22Rv1 (cell line): ENCODE data around the gene STYXL1.
A peak's percentile ranks its signal among the peaks of the same experiment; 100 is the strongest.
"Not testable (repeated sequence)": the region's sequence is repeated elsewhere in the genome, so short reads cannot be mapped to it uniquely, and the experiment has no call there.

Experiments used
- H3K27ac ChIP-seq: fragments of 450-650 bp; 2 replicates; pipeline ENCODE4 v1.5.1; 2017
- CTCF ChIP-seq: fragments of 450-650 bp; IDR thresholded peaks from 2 replicates; pipeline ENCODE4 v1.5.1; 2017; ENCODE audit warnings: mild to moderate bottlenecking
- ZFX ChIP-seq: fragments of 450-650 bp; IDR thresholded peaks from 2 replicates; pipeline ENCODE4 v1.6.1; 2017; ENCODE audit warnings: antibody characterized with exemption, borderline replicate concordance

Gene STYXL1

GRCh38 chr7:76047305-76047810, 442 bp downstream of the STYXL1 start:
- TF ChIP-seq ZFX (no peak), CTCF (no peak)
- peak overlapping the region; percentile 95 for H3K27ac ChIP-seq

GRCh38 chr7:76044375-76044865, 3.4 kb downstream of the STYXL1 start:
- TF ChIP-seq CTCF (no peak), ZFX (no peak)
- no peak overlapping the region for H3K27ac ChIP-seq

GRCh38 chr7:76040126-76040525, 7.7 kb downstream of the STYXL1 start:
- H3K27ac ChIP-seq, result no peak overlapping the region
- no peak for TF ChIP-seq ZFX
- TF ChIP-seq CTCF, result no peak

GRCh38 chr7:76037310-76037709, 10.5 kb downstream of the STYXL1 start:
- H3K27ac ChIP-seq, result no peak overlapping the region
- TF ChIP-seq ZFX, result no peak
- TF ChIP-seq CTCF, result no peak

- TF ChIP-seq ZFX (no peak), CTCF (no peak)
- H3K27ac ChIP-seq, result no peak overlapping the region
Observed at GRCh38 chr7:76031964-76032363, 15.8 kb downstream of the STYXL1 start.

- peak; percentile 22; the same call in 1 of the 2 replicates for TF ChIP-seq CTCF
Observed at GRCh38 chr7:76029682-76030081, 18.1 kb downstream of the STYXL1 start.

GRCh38 chr7:76023002-76023401, 24.8 kb downstream of the STYXL1 start:
- TF ChIP-seq ZFX (no peak), CTCF (no peak)

More at GRCh38 chr7:76029682-76030081, 18.1 kb downstream of the STYXL1 start:
- H3K27ac ChIP-seq, result not testable (repeated sequence)

More at GRCh38 chr7:76023002-76023401, 24.8 kb downstream of the STYXL1 start:
- no peak overlapping the region for H3K27ac ChIP-seq
